Liver (tissue), 3 donors: ENCODE results near the gene IFIH1.

Experiments
- CTCF ChIP-seq: fragments of 150-350 bp; IDR thresholded peaks from 2 replicates; pipeline ENCODE4 v1.5.1; 2017; ENCODE audit warnings: improper control_type of control experiment, low read depth, low read length; ENCODE audit not compliant: missing input control
- GABPA ChIP-seq, 2 donors: IDR thresholded peaks in 1 of 2; conservative IDR thresholded peaks in 1 of 2; 2 replicates each; pipeline ENCODE4 v1.6.1; 2016; ENCODE audit warnings: antibody characterized with exemption in 2 of 2, mild to moderate bottlenecking in 1 of 2, moderate library complexity in 1 of 2
- MAX ChIP-seq: IDR thresholded peaks from 2 replicates; pipeline ENCODE4 v1.6.1; 2016; ENCODE audit warnings: antibody characterized with exemption
- RAD21 ChIP-seq, 2 donors: IDR thresholded peaks; 2 replicates each; pipeline ENCODE4 v1.6.1; 2016; ENCODE audit warnings: antibody characterized with exemption in 2 of 2, mild to moderate bottlenecking in 2 of 2
- REST ChIP-seq: IDR thresholded peaks from 2 replicates; pipeline ENCODE4 v1.6.1; 2016; ENCODE audit warnings: antibody characterized with exemption, mild to moderate bottlenecking
- donor health status: healthy.
- donor health status: healthy.

DNA sequence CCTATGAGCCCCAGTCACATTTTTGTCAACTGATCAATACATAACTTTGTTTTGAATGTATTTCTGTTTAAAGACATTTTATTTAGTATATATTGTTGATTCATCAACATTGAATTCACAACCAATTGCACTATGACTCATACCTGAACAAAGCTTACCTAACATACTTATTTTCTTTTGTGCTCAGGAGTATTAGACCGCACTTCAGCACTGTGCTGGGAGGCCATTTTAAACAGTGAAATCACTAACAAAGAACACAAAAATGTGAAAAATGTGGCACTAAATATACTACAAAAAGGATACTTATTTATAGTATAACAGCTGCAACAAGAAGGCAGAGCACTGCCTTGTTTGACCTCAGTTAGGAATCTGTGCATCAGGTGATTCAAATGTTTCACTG, 12.4 kb upstream of the IFIH1 start:
- no peak for TF ChIP-seq RAD21 (IDR thresholded peaks at IDR 0.05)
- no peak for TF ChIP-seq REST
- TF ChIP-seq MAX = no peak
- no peak for TF ChIP-seq CTCF
- TF ChIP-seq GABPA (IDR thresholded peaks at IDR 0.05 in 1 of 2, conservative IDR thresholded peaks at IDR 0.05 in 1 of 2) = no peak
